GM18873 (cell line): ENCODE measurements around the gene CLIP2.
A peak's percentile ranks its signal among the peaks of the same experiment; 100 is the strongest.
"Not testable (repeated sequence)": the region's sequence is repeated elsewhere in the genome, so short reads cannot be mapped to it uniquely, and the experiment has no call there.

Experiments used
- ATAC-seq: cut with Tn5 transposase; IDR thresholded peaks from one replicate; pipeline ENCODE4 v1.9.1; 2021; ENCODE audit warnings: mild to moderate bottlenecking, moderate library complexity, moderate number of reproducible peaks; ENCODE audit not compliant: unreplicated experiment, low FRiP score

Gene CLIP2

GRCh38 chr7:74289018-74289658 is at the start of gene CLIP2:
Gene CLIP2 (plus strand): TSS chr7:74289407. CDS start chr7:74317547, 28,140 bp downstream.
- no peak for ATAC-seq

- no peak for ATAC-seq
Measured at GRCh38 chr7:74240482-74240881, 48.7 kb upstream of the CLIP2 start.

- no peak for ATAC-seq
Measured at GRCh38 chr7:74242122-74242443, 47.1 kb upstream of the CLIP2 start.

GRCh38 chr7:74246497-74246896 is 42.7 kb upstream of the CLIP2 start:
- ATAC-seq = no peak

GRCh38 chr7:74248156-74248555 is 41.1 kb upstream of the CLIP2 start:
- ATAC-seq = no peak

GRCh38 chr7:74249058-74249457 is 40.1 kb upstream of the CLIP2 start:
- ATAC-seq = not testable (repeated sequence)

- no peak for ATAC-seq
Measured at GRCh38 chr7:74252893-74253292, 36.3 kb upstream of the CLIP2 start.

- no peak for ATAC-seq
Measured at GRCh38 chr7:74253331-74253730, 35.9 kb upstream of the CLIP2 start.

GRCh38 chr7:74253835-74254128 is 35.4 kb upstream of the CLIP2 start:
- ATAC-seq = peak; percentile 0

- peak; percentile 88 for ATAC-seq
Measured at GRCh38 chr7:74254129-74254857, 34.9 kb upstream of the CLIP2 start, which contains the start of gene RFC2. Gene RFC2 (minus strand): TSS chr7:74254399. CDS start chr7:74254383, 16 bp downstream.

GRCh38 chr7:74254858-74255379 is 34.3 kb upstream of the CLIP2 start:
- ATAC-seq = no peak

GRCh38 chr7:74255461-74255860 is 33.7 kb upstream of the CLIP2 start:
- not testable (repeated sequence) for ATAC-seq

GRCh38 chr7:74256491-74257408 is 32.5 kb upstream of the CLIP2 start:
- no peak for ATAC-seq

GRCh38 chr7:74258639-74259038 is 30.6 kb upstream of the CLIP2 start:
- no peak for ATAC-seq

GRCh38 chr7:74262639-74263398 is 26.4 kb upstream of the CLIP2 start:
- no peak for ATAC-seq

- ATAC-seq = no peak
Measured at GRCh38 chr7:74263399-74264120, 25.6 kb upstream of the CLIP2 start.

GRCh38 chr7:74266191-74266963 is 22.8 kb upstream of the CLIP2 start:
- ATAC-seq = no peak

- ATAC-seq = no peak
Measured at GRCh38 chr7:74267756-74268565, 21.2 kb upstream of the CLIP2 start.
